Omental fat pad (tissue), 4 donors: Measurements from ENCODE around the gene CASS4. TPM values are rescaled to one million over a fixed set of nuclear protein-coding genes. Genes with fewer than 3 reads are reported as not detected.
"Not testable (repeated sequence)": the region's sequence is repeated elsewhere in the genome, so short reads cannot be mapped to it uniquely, and the experiment has no call there.

Source experiments
- ATAC-seq: fragments of 150-250 bp; one replicate; pipeline ENCODE4 v1.9.1; 2016; ENCODE audit warnings: mild to moderate bottlenecking, moderate library complexity; ENCODE audit not compliant: low FRiP score
- DNase-seq: peaks from one replicate; pipeline ENCODE4 v3.0.0-alpha.2; 2019; ENCODE audit warnings: low spot score
- total RNA-seq, 4 donors: library from RNA; depleted of rRNA; stranded (reverse); fragments of >200 nt; gene quantifications; one replicate each; pipeline ENCODE4 v1.1.0, GENCODE V29; 2016
- TF ChIP-seq, protein P1 (sequence below), 3 donors: fragments of 450-650 bp; IDR thresholded peaks; one replicate each; pipeline ENCODE4 v1.5.1; 2016 to 2017; ENCODE audit warnings: antibody characterized with exemption in 3 of 3, mild to moderate bottlenecking in 3 of 3, moderate library complexity in 2 of 3

The CASS4 gene
- total RNA-seq, 4 donors from 2014 or later = 3.5 to 10.6 (median 6.0) TPM

DNA sequence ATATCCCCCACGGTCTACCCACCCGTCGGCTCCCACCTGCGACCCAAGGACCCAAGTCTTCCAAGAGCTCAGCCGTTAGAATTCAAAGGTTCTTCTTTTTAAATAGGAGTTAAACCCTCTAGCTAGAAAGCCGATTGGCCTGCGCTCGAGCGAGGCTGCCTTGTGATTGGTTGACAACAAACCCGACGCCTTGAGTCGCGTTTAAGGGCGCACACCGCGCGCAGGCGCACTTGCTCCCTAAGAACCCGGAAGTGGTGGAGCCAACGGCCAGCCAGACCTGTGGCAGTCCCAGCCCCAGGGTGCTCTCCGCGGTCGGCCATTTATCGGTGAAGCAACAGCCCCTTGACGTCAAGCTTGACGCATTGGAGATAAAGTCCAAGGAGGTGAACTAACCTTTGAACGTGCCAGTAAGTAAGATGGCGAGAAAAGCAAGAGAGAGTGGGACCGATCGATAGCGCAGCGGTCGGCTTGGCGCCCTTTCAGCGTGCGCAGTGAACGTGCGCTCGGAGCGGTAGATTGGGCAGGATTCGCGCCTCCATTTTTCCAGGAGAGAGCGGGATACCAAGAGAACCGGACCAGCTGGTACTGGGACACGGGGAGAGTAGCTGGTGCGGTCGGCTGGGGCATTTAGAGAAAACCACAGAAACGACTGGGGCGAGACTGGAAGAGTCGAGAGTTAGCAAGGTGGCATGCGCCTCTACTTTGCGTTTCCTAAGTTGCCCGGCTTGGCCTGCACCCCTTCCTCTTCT, 19.8 kb upstream of the CASS4 start, which contains the start of the genes AURKA and CSTF1:
AURKA (minus strand) TSS at position 84 of the 749 bp plus-strand sequence. CDS start 4,018 bp downstream, outside the sequence.
CSTF1 (plus strand) TSS at position 514 of the 749 bp plus-strand sequence. CDS start 2,908 bp downstream, outside the sequence.
- DNase-seq = peak; percentile 98
- TF ChIP-seq, protein P1, sequence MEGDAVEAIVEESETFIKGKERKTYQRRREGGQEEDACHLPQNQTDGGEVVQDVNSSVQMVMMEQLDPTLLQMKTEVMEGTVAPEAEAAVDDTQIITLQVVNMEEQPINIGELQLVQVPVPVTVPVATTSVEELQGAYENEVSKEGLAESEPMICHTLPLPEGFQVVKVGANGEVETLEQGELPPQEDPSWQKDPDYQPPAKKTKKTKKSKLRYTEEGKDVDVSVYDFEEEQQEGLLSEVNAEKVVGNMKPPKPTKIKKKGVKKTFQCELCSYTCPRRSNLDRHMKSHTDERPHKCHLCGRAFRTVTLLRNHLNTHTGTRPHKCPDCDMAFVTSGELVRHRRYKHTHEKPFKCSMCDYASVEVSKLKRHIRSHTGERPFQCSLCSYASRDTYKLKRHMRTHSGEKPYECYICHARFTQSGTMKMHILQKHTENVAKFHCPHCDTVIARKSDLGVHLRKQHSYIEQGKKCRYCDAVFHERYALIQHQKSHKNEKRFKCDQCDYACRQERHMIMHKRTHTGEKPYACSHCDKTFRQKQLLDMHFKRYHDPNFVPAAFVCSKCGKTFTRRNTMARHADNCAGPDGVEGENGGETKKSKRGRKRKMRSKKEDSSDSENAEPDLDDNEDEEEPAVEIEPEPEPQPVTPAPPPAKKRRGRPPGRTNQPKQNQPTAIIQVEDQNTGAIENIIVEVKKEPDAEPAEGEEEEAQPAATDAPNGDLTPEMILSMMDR (IDR thresholded peaks at IDR 0.05) = no peak
- peak; percentile 99 for ATAC-seq

DNA sequence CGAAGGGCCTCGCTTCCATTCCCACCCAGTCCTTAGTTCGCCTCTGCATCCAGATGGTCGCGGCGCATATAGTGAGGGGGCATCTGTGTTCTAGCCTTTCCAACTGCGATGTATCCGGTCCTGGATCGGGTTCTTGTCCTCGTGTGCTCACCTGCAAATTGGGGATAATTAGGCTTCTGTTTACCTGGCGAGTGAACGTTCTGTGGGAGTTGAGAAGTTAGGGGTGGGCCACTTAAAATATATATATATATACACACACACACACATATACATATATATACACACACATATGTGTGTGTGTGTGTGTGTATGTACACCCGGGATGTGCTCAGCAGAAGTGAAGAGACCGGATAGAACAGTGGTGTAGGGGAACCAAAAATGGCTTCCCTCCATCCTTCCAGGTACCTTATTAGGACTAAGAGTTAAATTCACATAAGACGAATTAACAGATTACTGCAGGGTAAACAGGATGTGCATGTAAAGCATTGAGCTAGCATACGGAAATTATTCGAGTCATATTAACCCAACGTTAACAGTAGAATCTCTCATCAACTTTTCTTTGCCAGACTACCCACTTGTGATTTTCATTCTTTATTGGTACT, 19.1 kb upstream of the CASS4 start:
- no peak for ATAC-seq
- DNase-seq = no peak
- TF ChIP-seq, protein P1 (IDR thresholded peaks at IDR 0.05) = no peak

DNA sequence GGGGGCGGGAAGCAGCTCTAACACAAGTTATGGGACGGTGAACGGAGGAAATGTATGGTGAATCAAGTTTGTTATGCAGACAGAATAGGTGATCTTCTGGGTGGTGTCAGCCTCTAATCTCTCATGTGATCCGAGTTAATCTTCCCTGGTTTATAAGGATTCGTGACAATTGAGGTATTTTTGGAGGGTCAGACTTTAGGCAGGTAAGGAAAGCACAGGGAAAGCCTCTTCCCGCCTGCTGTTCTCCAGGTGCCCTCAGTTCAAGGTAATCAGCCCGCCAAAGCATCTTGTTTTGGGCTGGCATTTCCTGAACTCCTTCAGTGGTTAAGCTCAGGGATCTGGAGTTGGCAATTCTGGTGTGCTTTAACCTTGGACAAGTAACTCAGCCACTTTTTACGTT, 18.4 kb upstream of the CASS4 start:
- TF ChIP-seq, protein P1 (IDR thresholded peaks at IDR 0.05) = no peak
- no peak for ATAC-seq
- DNase-seq = no peak

DNA sequence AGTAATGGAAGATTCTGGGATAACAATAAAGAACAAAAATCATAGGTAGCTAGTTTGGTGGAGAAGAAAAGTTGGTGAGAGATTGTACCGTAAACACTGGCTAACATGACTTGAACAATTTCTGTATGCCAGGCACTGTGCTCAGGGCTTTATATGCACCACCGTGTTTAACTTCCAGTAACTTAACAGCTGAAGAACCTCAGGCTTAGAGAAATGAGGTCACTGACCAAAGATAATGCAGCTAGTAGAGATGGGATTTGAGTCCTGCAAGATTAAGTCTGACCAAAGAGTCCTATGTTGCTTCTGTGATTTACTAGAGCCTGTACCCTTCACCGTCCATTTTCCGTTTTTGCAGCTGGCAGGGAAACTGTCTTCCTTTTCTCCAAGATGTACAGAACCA, 16.9 kb upstream of the CASS4 start:
- DNase-seq = no peak
- no peak for ATAC-seq
- TF ChIP-seq, protein P1 (IDR thresholded peaks at IDR 0.05) = no peak

DNA sequence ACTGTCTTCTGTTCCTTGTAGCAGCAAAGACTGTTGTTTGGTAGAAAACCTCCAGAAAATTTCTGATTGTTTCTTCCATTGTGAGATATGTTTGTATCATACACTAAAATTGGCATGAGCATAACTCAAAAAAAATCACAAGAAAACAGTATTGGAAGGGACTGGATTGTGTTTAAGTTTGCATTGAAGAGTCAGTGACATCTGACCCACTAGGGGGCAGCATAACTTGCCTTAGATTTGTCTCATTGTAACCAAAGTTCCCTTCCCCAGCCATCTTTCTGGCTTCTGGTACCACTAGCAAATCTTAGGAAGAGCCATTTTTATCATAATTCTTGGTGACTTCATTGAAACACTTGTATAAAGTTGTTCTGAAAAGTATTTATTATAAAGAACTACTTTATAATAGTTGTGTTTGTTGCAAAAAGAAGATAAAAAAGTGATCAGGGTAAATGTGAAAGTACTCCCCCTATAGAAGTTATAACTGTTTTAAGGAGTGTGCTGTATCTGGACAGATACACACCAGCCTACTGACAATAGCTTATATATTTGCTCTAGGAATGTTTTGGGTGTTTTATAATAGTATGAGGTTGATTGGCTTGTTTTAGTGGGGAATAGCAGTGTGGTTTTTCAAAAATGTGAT, 11.9 kb upstream of the CASS4 start:
- TF ChIP-seq, protein P1 (IDR thresholded peaks at IDR 0.05) = no peak
- ATAC-seq (no peak), DNase-seq (no peak)

DNA sequence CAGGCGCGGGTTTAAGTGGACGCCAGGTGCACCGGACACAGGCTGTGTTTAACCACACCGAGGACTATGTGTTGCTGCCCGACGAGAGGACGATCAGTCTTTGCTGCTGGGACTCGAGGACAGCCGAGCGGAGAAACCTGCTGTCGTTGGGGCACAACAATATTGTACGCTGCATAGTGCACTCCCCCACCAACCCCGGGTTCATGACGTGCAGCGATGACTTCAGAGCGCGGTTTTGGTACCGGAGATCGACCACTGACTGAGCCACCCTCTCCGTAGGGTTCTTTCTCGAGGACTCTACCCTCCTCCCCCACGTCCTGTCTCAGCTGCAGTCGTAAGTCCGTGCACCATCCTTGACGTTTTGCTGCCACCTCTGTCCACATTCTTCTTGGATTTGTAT, 8.6 kb upstream of the CASS4 start:
- DNase-seq (no peak), ATAC-seq (no peak)
- TF ChIP-seq, protein P1 (IDR thresholded peaks at IDR 0.05) = no peak

DNA sequence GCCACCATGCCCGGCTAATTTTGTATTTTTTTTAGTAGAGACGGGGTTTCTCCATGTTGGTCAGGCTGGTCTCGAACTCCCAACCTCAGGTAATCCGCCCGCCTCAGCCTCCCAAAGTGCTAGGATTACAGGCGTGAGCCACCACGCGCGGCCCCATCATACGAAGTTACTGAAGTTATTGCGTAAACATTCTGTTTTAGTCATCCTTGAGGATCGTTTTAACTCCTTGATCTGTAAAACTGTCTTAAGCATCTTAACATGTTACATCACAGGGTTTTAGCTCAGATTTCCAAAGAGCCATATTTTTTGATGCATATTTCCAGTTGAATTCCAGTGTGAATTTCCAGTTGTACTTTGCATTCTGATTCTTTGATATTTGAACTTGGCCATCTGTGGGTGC, 6.7 kb upstream of the CASS4 start:
- not testable (repeated sequence) for ATAC-seq, DNase-seq
